GM19463 (cell line): Measurements from ENCODE around the gene RNF126.
"Not testable (repeated sequence)": the region's sequence is repeated elsewhere in the genome, so short reads cannot be mapped to it uniquely, and the experiment has no call there.

Experiments used
- ATAC-seq: cut with Tn5 transposase; IDR thresholded peaks from one replicate; pipeline ENCODE4 v1.9.1; 2021; ENCODE audit warnings: mild to moderate bottlenecking, moderate library complexity; ENCODE audit not compliant: unreplicated experiment

The RNF126 gene

GRCh38 chr19:686589-687297 is 23.7 kb upstream of the RNF126 start:
- ATAC-seq: no peak

GRCh38 chr19:685454-685931 is 22.5 kb upstream of the RNF126 start:
- ATAC-seq: no peak

GRCh38 chr19:682678-683320 is 19.8 kb upstream of the RNF126 start:
- no peak for ATAC-seq

GRCh38 chr19:681029-682019 is 18.3 kb upstream of the RNF126 start:
- ATAC-seq: peak; percentile 42

- ATAC-seq: peak; percentile 80
Observed at GRCh38 chr19:680287-681028, 17.4 kb upstream of the RNF126 start.

GRCh38 chr19:679418-680286 is 16.6 kb upstream of the RNF126 start:
- ATAC-seq: peak; percentile 11

- no peak for ATAC-seq
Observed at GRCh38 chr19:678791-679388, 15.9 kb upstream of the RNF126 start.

- no peak for ATAC-seq
Observed at GRCh38 chr19:677601-678436, 14.8 kb upstream of the RNF126 start.

GRCh38 chr19:677201-677600 is 14.2 kb upstream of the RNF126 start:
- no peak for ATAC-seq

- no peak for ATAC-seq
Observed at GRCh38 chr19:676339-677105, 13.5 kb upstream of the RNF126 start, which contains the start of gene FSTL3. Gene FSTL3 (plus strand): TSS chr19:676392. CDS start chr19:676424, 32 bp downstream.

GRCh38 chr19:676007-676338 is 13.0 kb upstream of the RNF126 start:
- no peak for ATAC-seq

- ATAC-seq: no peak
Observed at GRCh38 chr19:674282-675151, 11.5 kb upstream of the RNF126 start.

- ATAC-seq: no peak
Observed at GRCh38 chr19:670609-671075, 7.6 kb upstream of the RNF126 start.

GRCh38 chr19:668675-669434 is 5.8 kb upstream of the RNF126 start:
- ATAC-seq: not testable (repeated sequence)

- not testable (repeated sequence) for ATAC-seq
Observed at GRCh38 chr19:666985-667573, 4.1 kb upstream of the RNF126 start.
